Body of pancreas (tissue), 4 donors: Measurements from ENCODE around the gene MRPL16.

ENCODE experiments used
- POLR2A ChIP-seq, 3 donors: fragments of 450-650 bp; IDR thresholded peaks; one replicate each; pipeline ENCODE4 v1.6.1; 2016; ENCODE audit warnings: antibody characterized with exemption in 3 of 3, mild to moderate bottlenecking in 2 of 3
- TF ChIP-seq, protein P1 (sequence below), 7 experiments: fragments of 450-650 bp in 4 of 7; fragments of 200-600 bp in 3 of 7; sonication (generic) in 3 of 7; IDR thresholded peaks; one replicate each; pipeline ENCODE4 v1.5.1; 2016 to 2019; ENCODE audit warnings: antibody characterized with exemption in 7 of 7

DNA sequence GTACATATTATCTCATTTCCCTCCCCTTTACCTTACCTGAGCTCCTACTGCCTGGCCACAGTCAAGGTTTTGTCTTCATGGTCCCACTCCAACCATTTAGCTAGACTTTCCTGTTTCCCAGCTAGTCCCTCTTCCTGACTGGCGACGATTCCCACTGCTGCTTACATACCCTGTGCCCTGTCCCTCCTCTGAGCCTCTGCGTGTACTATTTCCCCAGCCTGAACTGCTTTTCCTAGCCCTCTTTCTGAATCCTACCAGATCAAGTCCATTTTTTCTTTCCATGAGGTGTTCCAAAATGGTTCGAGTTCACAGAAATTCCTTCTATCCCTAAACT lies 23.4 kb downstream of the MRPL16 start:
- TF ChIP-seq, protein P1, sequence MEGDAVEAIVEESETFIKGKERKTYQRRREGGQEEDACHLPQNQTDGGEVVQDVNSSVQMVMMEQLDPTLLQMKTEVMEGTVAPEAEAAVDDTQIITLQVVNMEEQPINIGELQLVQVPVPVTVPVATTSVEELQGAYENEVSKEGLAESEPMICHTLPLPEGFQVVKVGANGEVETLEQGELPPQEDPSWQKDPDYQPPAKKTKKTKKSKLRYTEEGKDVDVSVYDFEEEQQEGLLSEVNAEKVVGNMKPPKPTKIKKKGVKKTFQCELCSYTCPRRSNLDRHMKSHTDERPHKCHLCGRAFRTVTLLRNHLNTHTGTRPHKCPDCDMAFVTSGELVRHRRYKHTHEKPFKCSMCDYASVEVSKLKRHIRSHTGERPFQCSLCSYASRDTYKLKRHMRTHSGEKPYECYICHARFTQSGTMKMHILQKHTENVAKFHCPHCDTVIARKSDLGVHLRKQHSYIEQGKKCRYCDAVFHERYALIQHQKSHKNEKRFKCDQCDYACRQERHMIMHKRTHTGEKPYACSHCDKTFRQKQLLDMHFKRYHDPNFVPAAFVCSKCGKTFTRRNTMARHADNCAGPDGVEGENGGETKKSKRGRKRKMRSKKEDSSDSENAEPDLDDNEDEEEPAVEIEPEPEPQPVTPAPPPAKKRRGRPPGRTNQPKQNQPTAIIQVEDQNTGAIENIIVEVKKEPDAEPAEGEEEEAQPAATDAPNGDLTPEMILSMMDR (IDR thresholded peaks at IDR 0.05): no peak
- no peak for TF ChIP-seq POLR2A (IDR thresholded peaks at IDR 0.05)
